K562 (cell line): ENCODE measurements around the gene TUT7.

Experiments
- HMGXB4 ChIP-seq: sonication (generic); formaldehyde crosslinking; IDR thresholded peaks from 2 replicates; pipeline ENCODE4 v1.8.1; 2023; ENCODE audit warnings: mild to moderate bottlenecking, missing genetic modification reagents
- PCBP1 ChIP-seq: fragments of 200-400 bp; formaldehyde crosslinking; IDR thresholded peaks from 2 replicates; pipeline ENCODE4 v1.6.1; 2018; ENCODE audit warnings: mild to moderate bottlenecking, low read depth, low read length; ENCODE audit not compliant: poor library complexity, severe bottlenecking
- POLR2AphosphoS5 ChIP-seq: IDR thresholded peaks from 2 replicates; pipeline ENCODE4 v1.6.1; 2011; ENCODE audit warnings: mild to moderate bottlenecking, low read depth, low read length, moderate library complexity; ENCODE audit not compliant: control insufficient read depth, insufficient read depth
- TBL1XR1 ChIP-seq, 2 experiments: IDR thresholded peaks; 2 replicates each; pipeline ENCODE4 v1.6.1; 2012; ENCODE audit warnings: improper control_type of control experiment in 2 of 2, low read length in 2 of 2, mild to moderate bottlenecking in 1 of 2
- ZBTB11 ChIP-seq, 3 experiments: fragments of 200-800 bp in 1 of 3; fragments of 250-450 bp in 1 of 3; fragments of 450-650 bp in 1 of 3; sonication (Bioruptor Pico) in 1 of 3; sonication (Bioruptor generic) in 1 of 3; formaldehyde crosslinking in 1 of 3; IDR thresholded peaks; 2 replicates each; pipeline versions ENCODE4 v1.6.1 to v1.8.0; 2016 to 2022; ENCODE audit warnings: mild to moderate bottlenecking in 2 of 3, missing genetic modification characterization in 2 of 3, missing compliant biosample characterization in 1 of 3, moderate library complexity in 1 of 3
- ZNF707 ChIP-seq: fragments of 250-450 bp; sonication (Bioruptor Pico); conservative IDR thresholded peaks from 2 replicates; pipeline ENCODE4 v1.8.0; 2022; ENCODE audit warnings: inconsistent platforms, mild to moderate bottlenecking, moderate library complexity
- TF ChIP-seq, protein P1 (sequence below), 3 experiments: IDR thresholded peaks in 2 of 3; conservative IDR thresholded peaks in 1 of 3; 2 replicates each; pipeline ENCODE4 v1.5.1; 2011 to 2012; ENCODE audit warnings: low read length in 3 of 3, mild to moderate bottlenecking in 3 of 3, control low read depth in 2 of 3, improper control_type of control experiment in 1 of 3, inconsistent platforms in 1 of 3, low read depth in 1 of 3, mixed read lengths in 1 of 3, moderate library complexity in 1 of 3; ENCODE audit not compliant: insufficient read depth in 2 of 3
- TF ChIP-seq, protein P2 (sequence below): sonication (generic); formaldehyde crosslinking; IDR thresholded peaks from 2 replicates; pipeline ENCODE4 v1.9.0; 2022; ENCODE audit warnings: mild to moderate bottlenecking, missing genetic modification reagents

DNA sequence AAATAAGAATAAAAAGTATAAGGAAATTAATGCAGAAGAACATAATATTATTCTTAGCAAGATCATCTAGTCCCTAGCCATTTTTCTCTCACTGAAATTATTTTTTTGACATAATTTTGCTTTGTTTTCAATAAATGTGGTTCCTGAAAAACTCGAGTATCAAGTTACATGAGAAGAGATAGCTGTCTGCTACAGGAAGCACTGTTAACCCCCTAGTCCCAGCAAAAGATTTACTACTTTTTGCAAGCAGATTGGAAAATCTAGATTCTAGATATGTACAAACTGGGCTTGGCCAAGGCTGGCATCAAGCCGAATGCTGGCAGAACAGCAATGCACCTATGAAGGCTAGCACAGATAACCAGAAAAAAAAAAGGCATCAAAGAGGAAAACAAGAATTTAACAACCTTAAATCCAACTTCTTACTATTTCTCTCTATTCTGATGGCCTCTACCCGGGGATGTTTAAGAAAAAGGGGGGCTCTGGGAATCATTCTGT, 49.9 kb downstream of the TUT7 start:
- no peak for TF ChIP-seq TBL1XR1 (IDR thresholded peaks at IDR 0.05; ENCODE audit: low read length in 2 of 2)
- TF ChIP-seq HMGXB4 (CRISPR knock-in tag): no peak
- no peak for TF ChIP-seq POLR2AphosphoS5
- TF ChIP-seq PCBP1: no peak
- TF ChIP-seq, protein P1, sequence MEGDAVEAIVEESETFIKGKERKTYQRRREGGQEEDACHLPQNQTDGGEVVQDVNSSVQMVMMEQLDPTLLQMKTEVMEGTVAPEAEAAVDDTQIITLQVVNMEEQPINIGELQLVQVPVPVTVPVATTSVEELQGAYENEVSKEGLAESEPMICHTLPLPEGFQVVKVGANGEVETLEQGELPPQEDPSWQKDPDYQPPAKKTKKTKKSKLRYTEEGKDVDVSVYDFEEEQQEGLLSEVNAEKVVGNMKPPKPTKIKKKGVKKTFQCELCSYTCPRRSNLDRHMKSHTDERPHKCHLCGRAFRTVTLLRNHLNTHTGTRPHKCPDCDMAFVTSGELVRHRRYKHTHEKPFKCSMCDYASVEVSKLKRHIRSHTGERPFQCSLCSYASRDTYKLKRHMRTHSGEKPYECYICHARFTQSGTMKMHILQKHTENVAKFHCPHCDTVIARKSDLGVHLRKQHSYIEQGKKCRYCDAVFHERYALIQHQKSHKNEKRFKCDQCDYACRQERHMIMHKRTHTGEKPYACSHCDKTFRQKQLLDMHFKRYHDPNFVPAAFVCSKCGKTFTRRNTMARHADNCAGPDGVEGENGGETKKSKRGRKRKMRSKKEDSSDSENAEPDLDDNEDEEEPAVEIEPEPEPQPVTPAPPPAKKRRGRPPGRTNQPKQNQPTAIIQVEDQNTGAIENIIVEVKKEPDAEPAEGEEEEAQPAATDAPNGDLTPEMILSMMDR (IDR thresholded peaks at IDR 0.05 in 2 of 3, conservative IDR thresholded peaks at IDR 0.05 in 1 of 3; ENCODE audit: insufficient read depth in 2 of 3, low read depth in 1 of 3, low read length in 3 of 3): no peak
- no peak for TF ChIP-seq ZBTB11 (CRISPR knock-in tag; IDR thresholded peaks at IDR 0.05)
- TF ChIP-seq, protein P2, sequence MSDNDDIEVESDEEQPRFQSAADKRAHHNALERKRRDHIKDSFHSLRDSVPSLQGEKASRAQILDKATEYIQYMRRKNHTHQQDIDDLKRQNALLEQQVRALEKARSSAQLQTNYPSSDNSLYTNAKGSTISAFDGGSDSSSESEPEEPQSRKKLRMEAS: no peak
- TF ChIP-seq ZNF707 (CRISPR knock-in tag): no peak
